Esophagus squamous epithelium (tissue), 4 donors: ENCODE measurements around the gene UBXN10.

ENCODE experiments used
- CTCF ChIP-seq, 6 experiments: fragments of 450-650 bp in 4 of 6; fragments of 200-600 bp in 2 of 6; sonication (generic) in 2 of 6; IDR thresholded peaks; one replicate each; pipeline ENCODE4 v1.5.1; 2016 to 2019; ENCODE audit warnings: antibody characterized with exemption in 6 of 6, mild to moderate bottlenecking in 4 of 6, moderate library complexity in 4 of 6
- POLR2A ChIP-seq, 4 donors: fragments of 450-650 bp; IDR thresholded peaks; one replicate each; pipeline ENCODE4 v1.6.1; 2017; ENCODE audit warnings: antibody characterized with exemption in 4 of 4, mild to moderate bottlenecking in 4 of 4, moderate library complexity in 3 of 4

GRCh38 chr1:20209471-20209870, 23.6 kb downstream of the UBXN10 start:
- no peak for TF ChIP-seq CTCF (IDR thresholded peaks at IDR 0.05)
- no peak for TF ChIP-seq POLR2A (IDR thresholded peaks at IDR 0.05)
